MM.1S (cell line): ENCODE measurements around the gene KRT84.

Experiments
- CTCF ChIP-seq: fragments of 300-600 bp; sonication (generic); IDR thresholded peaks from 2 replicates; pipeline ENCODE4 v1.5.1; 2016; ENCODE audit warnings: antibody characterized with exemption, low read length, mixed read lengths
- EZH2 ChIP-seq: fragments of 300-600 bp; sonication (generic); optimal IDR thresholded peaks from 2 replicates; pipeline ENCODE3; 2017; ENCODE audit warnings: low read depth, mild to moderate bottlenecking, antibody characterized with exemption, low read length, mixed read lengths

GRCh38 chr12:52401526-52401925 lies 16.1 kb upstream of the KRT84 start:
- no peak for TF ChIP-seq CTCF
- no peak for TF ChIP-seq EZH2
